ENCODE results near the gene ANKRD23.

The ANKRD23 gene

DNA sequence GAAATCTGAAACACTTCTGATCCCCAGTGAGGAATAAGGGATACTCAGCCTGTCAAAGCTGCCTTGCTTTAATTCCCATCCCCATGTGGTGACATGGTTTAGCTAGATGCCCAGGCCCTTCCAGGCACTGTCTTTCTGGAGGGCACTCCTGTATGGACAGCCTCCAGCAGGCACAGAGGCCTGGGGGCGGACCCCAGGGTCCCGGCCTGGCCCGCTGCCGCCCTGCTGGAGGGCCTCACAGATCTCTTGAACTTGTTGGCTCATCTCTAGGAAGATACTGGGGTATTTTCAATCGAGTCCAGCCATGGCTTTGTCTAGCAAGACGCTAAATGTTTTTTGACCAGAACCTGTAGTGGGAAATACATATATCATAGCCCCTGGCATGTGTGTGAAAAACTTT is 48.7 kb downstream of the ANKRD23 start:
- no peak overlapping the region for H2BK5ac ChIP-seq (ENCODE audit: low read length)
- no peak overlapping the region for H2AK5ac ChIP-seq (ENCODE audit: low read length)
- H2BK15ac ChIP-seq (replicated peaks; ENCODE audit: low read depth) = no peak overlapping the region
- no CpG with 5 or more reads among the region's 6 CpGs for WGBS (ENCODE audit: extremely low coverage, insufficient coverage, low lambda C conversion rate)
- H3K27ac ChIP-seq (ENCODE audit: low read depth, low read length) = no peak overlapping the region
- no peak overlapping the region for H3K23ac ChIP-seq (ENCODE audit: low read length)
- H3K79me1 ChIP-seq (ENCODE audit: low read length) = no peaks in the 10 kb centered on the region
- no peak overlapping the region for H4K8ac ChIP-seq (ENCODE audit: low read depth, low read length)
- H3K4ac ChIP-seq (ENCODE audit: low read depth, low read length) = no peak overlapping the region
- no peak overlapping the region for H4K5ac ChIP-seq (ENCODE audit: low read length)
- no peaks in the 10 kb centered on the region for H3K79me2 ChIP-seq (ENCODE audit: control insufficient read depth, insufficient read depth, low read length)
- H3K27me3 ChIP-seq (ENCODE audit: insufficient read depth, low read length, poor library complexity) = no peaks in the 10 kb centered on the region
- H3K4me2 ChIP-seq (ENCODE audit: low read length) = no peak overlapping the region
- no peak overlapping the region for H2BK120ac ChIP-seq (ENCODE audit: low read depth, low read length)
- H3K4me1 ChIP-seq (ENCODE audit: control insufficient read depth, low read depth, low read length) = no peaks in the 10 kb centered on the region
- no peaks in the 10 kb centered on the region for H3K36me3 ChIP-seq (ENCODE audit: control insufficient read depth, insufficient read depth, low read length)
- no peak for DNase-seq
- no peak overlapping the region for H3K56ac ChIP-seq (ENCODE audit: low read length)
- no peak overlapping the region for H3K18ac ChIP-seq (ENCODE audit: low read length)
- H3K4me3 ChIP-seq (ENCODE audit: low read length) = no peak overlapping the region
- no peak overlapping the region for H3K9ac ChIP-seq (ENCODE audit: low read length)

DNA sequence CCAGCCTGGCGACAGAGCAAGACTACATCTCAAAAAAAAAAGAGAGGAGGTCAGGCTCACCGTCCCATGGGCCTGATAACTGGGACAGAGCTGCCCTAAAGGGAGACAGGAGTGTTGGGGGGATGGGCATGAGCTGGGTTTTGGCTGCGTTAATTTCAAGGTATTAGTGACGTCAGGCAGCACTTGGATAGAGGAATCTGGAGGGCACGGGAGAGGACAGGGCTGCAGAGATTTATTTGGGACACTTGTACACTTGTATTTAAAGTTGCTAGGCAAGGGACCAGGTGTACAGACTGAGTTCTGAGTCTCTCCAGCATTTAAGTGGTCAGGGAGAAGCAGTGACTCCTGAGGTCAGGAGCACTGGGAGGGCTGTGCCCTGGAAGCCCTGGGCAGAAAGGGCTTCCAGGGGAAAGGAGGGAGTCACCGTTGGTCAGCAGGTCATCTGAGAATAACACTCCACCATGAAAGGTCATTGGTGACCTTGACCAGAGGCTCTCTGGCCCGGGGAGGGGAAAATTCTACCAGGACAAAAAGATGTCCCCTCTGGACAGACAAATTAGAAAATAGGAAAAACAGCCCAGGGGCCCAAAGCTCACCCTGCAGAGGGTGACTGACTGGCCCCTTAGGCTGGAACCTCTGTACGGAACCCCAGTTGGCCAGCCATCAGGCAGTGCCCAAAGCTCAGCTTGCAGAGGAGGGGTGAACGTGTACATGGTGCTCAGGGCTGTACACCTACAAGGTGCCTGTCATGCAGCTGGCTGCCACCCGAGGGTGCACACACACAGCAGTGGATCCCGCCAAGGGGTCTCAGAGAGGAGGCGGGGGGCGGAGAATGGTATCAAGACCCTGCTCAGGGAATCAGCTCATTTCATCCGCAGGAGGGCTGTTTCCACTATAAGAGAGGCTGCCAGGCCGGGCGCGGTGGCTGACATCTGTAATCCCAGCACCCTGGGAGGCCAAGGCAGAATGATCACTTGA is 50.8 kb downstream of the ANKRD23 start:
- Histone ChIP-seq H3K4ac (ENCODE audit: low read depth, low read length) (no peak overlapping the region), H3K56ac (ENCODE audit: low read length) (no peak overlapping the region), H3K4me3 (ENCODE audit: low read length) (no peak overlapping the region), H3K4me2 (ENCODE audit: low read length) (no peak overlapping the region), H3K27ac (ENCODE audit: low read depth, low read length) (no peak overlapping the region), H3K79me1 (ENCODE audit: low read length) (no peaks in the 10 kb centered on the region), H4K8ac (ENCODE audit: low read depth, low read length) (no peak overlapping the region), H3K23ac (ENCODE audit: low read length) (peak overlapping the region; percentile 66), H3K9ac (ENCODE audit: low read length) (no peak overlapping the region), H4K5ac (ENCODE audit: low read length) (no peak overlapping the region), H3K18ac (ENCODE audit: low read length) (no peak overlapping the region), H2AK5ac (ENCODE audit: low read length) (no peak overlapping the region), H3K79me2 (ENCODE audit: control insufficient read depth, insufficient read depth, low read length) (no peaks in the 10 kb centered on the region), H3K36me3 (ENCODE audit: control insufficient read depth, insufficient read depth, low read length) (no peaks in the 10 kb centered on the region), H3K4me1 (ENCODE audit: control insufficient read depth, low read depth, low read length) (no peaks in the 10 kb centered on the region), H2BK5ac (ENCODE audit: low read length) (no peak overlapping the region), H2BK15ac (replicated peaks; ENCODE audit: low read depth) (no peak overlapping the region), H2BK120ac (ENCODE audit: low read depth, low read length) (no peak overlapping the region), H3K27me3 (ENCODE audit: insufficient read depth, low read length, poor library complexity) (no peaks in the 10 kb centered on the region)
- DNase-seq = no peak
- no CpG with 5 or more reads among the region's 17 CpGs for WGBS (ENCODE audit: extremely low coverage, insufficient coverage, low lambda C conversion rate)

DNA sequence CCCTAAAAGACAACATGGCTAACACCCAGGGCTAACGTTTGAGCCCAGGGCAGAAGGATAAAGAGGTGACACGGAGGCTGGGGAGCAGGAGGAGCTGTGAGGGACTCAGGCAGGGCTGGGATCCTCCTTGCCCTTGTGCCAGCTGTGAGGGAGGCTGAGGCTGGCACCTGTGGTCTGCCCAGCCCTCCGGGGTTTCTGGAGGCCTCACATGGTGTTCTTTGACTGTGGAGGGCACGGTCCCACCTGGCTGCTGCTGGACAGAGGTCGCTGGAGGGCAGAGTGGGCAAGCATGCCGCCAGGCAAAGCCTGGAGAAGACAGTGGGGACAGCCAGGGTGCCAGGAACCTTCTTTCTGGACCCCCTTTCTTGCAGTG is 54.6 kb downstream of the ANKRD23 start:
- Histone ChIP-seq H3K4ac (ENCODE audit: low read depth, low read length) (no peak overlapping the region), H3K36me3 (ENCODE audit: control insufficient read depth, insufficient read depth, low read length) (no peaks in the 10 kb centered on the region), H2AK5ac (ENCODE audit: low read length) (no peak overlapping the region), H3K79me2 (ENCODE audit: control insufficient read depth, insufficient read depth, low read length) (no peaks in the 10 kb centered on the region), H2BK15ac (replicated peaks; ENCODE audit: low read depth) (no peak overlapping the region), H4K8ac (ENCODE audit: low read depth, low read length) (no peak overlapping the region), H3K27me3 (ENCODE audit: insufficient read depth, low read length, poor library complexity) (no peaks in the 10 kb centered on the region), H3K4me3 (ENCODE audit: low read length) (no peak overlapping the region), H3K79me1 (ENCODE audit: low read length) (no peaks in the 10 kb centered on the region), H3K27ac (ENCODE audit: low read depth, low read length) (no peak overlapping the region), H3K23ac (ENCODE audit: low read length) (no peak overlapping the region), H3K4me1 (ENCODE audit: control insufficient read depth, low read depth, low read length) (no peaks in the 10 kb centered on the region), H2BK120ac (ENCODE audit: low read depth, low read length) (no peak overlapping the region), H3K56ac (ENCODE audit: low read length) (no peak overlapping the region), H3K9ac (ENCODE audit: low read length) (no peak overlapping the region), H4K5ac (ENCODE audit: low read length) (no peak overlapping the region), H3K18ac (ENCODE audit: low read length) (no peak overlapping the region), H2BK5ac (ENCODE audit: low read length) (no peak overlapping the region), H3K4me2 (ENCODE audit: low read length) (no peak overlapping the region)
- no CpG with 5 or more reads among the region's 6 CpGs for WGBS (ENCODE audit: extremely low coverage, insufficient coverage, low lambda C conversion rate)
- no peak for DNase-seq

DNA sequence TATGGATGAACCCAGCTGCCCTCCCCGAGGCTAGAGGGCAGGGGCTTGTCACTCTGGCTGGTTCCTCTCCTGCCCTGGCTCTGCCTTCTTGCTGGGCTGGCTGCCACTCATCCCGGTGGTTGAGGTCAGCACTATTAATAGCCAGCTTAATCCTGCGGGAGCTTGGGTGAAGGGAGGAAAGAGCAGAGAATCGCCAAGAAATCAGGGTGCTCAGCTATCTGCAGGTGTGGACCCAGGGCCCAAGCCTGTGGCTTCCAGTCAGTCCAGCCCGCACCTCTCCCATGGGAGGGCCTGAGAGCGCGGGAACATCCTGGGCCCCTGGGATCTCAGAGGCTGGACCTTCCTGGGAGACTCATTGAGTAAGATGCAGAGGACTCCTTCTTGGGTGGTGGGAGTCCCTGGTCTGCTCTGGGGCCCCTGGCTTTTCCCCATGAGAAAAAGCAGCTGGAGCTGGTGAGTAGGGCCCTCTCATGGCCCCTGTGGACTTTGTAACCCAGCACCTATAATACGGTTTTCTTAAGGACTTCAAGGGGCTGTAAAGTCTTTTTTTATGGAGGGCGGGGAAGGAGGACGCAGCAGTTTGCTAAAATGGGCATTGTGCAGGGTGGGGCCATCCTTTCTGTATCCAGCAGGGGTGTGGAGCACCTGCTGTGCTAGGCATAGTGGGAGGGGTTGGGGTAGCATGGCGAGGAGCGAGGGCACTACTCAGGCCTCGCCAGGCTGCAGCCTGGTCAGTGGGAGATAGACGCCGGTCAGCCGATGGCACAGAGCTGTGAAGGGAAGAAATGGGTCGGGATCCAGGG is 55.2 kb downstream of the ANKRD23 start:
- Histone ChIP-seq H2BK5ac (ENCODE audit: low read length) (no peak overlapping the region), H3K56ac (ENCODE audit: low read length) (no peak overlapping the region), H3K79me2 (ENCODE audit: control insufficient read depth, insufficient read depth, low read length) (no peaks in the 10 kb centered on the region), H3K23ac (ENCODE audit: low read length) (no peak overlapping the region), H3K27me3 (ENCODE audit: insufficient read depth, low read length, poor library complexity) (no peaks in the 10 kb centered on the region), H3K4ac (ENCODE audit: low read depth, low read length) (no peak overlapping the region), H4K5ac (ENCODE audit: low read length) (no peak overlapping the region), H4K8ac (ENCODE audit: low read depth, low read length) (no peak overlapping the region), H3K36me3 (ENCODE audit: control insufficient read depth, insufficient read depth, low read length) (no peaks in the 10 kb centered on the region), H3K9ac (ENCODE audit: low read length) (no peak overlapping the region), H2BK15ac (replicated peaks; ENCODE audit: low read depth) (no peak overlapping the region), H3K27ac (ENCODE audit: low read depth, low read length) (no peak overlapping the region), H3K18ac (ENCODE audit: low read length) (no peak overlapping the region), H3K4me2 (ENCODE audit: low read length) (no peak overlapping the region), H2BK120ac (ENCODE audit: low read depth, low read length) (no peak overlapping the region), H3K4me1 (ENCODE audit: control insufficient read depth, low read depth, low read length) (no peaks in the 10 kb centered on the region), H2AK5ac (ENCODE audit: low read length) (no peak overlapping the region), H3K79me1 (ENCODE audit: low read length) (no peaks in the 10 kb centered on the region), H3K4me3 (ENCODE audit: low read length) (no peak overlapping the region)
- no peak for DNase-seq
- no CpG with 5 or more reads among the region's 17 CpGs for WGBS (ENCODE audit: extremely low coverage, insufficient coverage, low lambda C conversion rate)

Small RNA genes within 50 kb of the gene (small RNA-seq; reads per million reads assigned to genes)
- gene MIR3127 (ENCODE audit: insufficient read depth) = 6.4 reads per million, percentile 77 among the genes with 10 or more reads in this experiment
